ENCODE measurements around the gene IL16. TPM values are rescaled to one million over a fixed set of nuclear protein-coding genes. Genes with fewer than 3 reads are reported as not detected.

Gene IL16
- polyA plus RNA-seq, 1 donor (not counting 4 experiments of a cell fraction or from before 2014, with no cell fraction given), result not detected

GRCh38 chr15:81265256-81265943 is 68.7 kb downstream of the IL16 start:
- FAIRE-seq, result no peak
- DNase-seq (ENCODE audit: low read depth, low spot score), result no peak
- H3K4me1 ChIP-seq (ENCODE audit: control insufficient read depth, extremely low read depth, insufficient read depth, low read length), result peaks cover 6% of the 10 kb centered on the region
- H3K4me3 ChIP-seq (ENCODE audit: control insufficient read depth in 2 of 3, extremely low read depth in 1 of 3, insufficient read depth in 2 of 3, low read depth in 1 of 3, low read length in 3 of 3), result no peak overlapping the region
- H2AFZ ChIP-seq (ENCODE audit: control insufficient read depth, low read length), result no peak overlapping the region
- peak overlapping the region; percentile 66 for H3K4me2 ChIP-seq (ENCODE audit: control insufficient read depth, extremely low read depth, insufficient read depth, low read depth, low read length)
- no peak overlapping the region for H3K27ac ChIP-seq (ENCODE audit: control insufficient read depth, insufficient read depth, low read length)
- H4K20me1 ChIP-seq (ENCODE audit: control insufficient read depth, extremely low read depth, insufficient read depth, low read length), result no peaks in the 10 kb centered on the region
- no peak overlapping the region for H3K9ac ChIP-seq (ENCODE audit: control insufficient read depth, extremely low read depth, insufficient read depth, low read length)
- no peaks in the 10 kb centered on the region for H3K79me2 ChIP-seq (ENCODE audit: control insufficient read depth, insufficient read depth, low read length)
- H3K27me3 ChIP-seq (ENCODE audit: control insufficient read depth, extremely low read depth, insufficient read depth, low read length), result peaks cover 3% of the 10 kb centered on the region
- TF ChIP-seq EZH2 (IDR thresholded peaks at IDR 0.05; ENCODE audit: low read length) (no peak), CTCF (optimal IDR thresholded peaks at IDR 0.05 in 1 of 3, IDR thresholded peaks at IDR 0.05 in 1 of 3, conservative IDR thresholded peaks at IDR 0.05 in 1 of 3; ENCODE audit: extremely low read depth in 1 of 3, insufficient read depth in 2 of 3, low read length in 3 of 3) (no peak)
- dilution Hi-C loops (cut with MboI; ENCODE audit: extremely low pct_ligation_motif_present, low sequenced_read_pairs), result no loop called here
- H3K36me3 ChIP-seq (ENCODE audit: control insufficient read depth in 2 of 2, extremely low read depth in 1 of 2, insufficient read depth in 2 of 2, low read length in 2 of 2), result no peaks in the 10 kb centered on the region
- no peaks in the 10 kb centered on the region for H3K9me3 ChIP-seq (ENCODE audit: control insufficient read depth, low read depth, low read length)
- no peaks in the 10 kb centered on the region for H3K9me1 ChIP-seq (ENCODE audit: control insufficient read depth, extremely low read depth, insufficient read depth, low read length)

DNA sequence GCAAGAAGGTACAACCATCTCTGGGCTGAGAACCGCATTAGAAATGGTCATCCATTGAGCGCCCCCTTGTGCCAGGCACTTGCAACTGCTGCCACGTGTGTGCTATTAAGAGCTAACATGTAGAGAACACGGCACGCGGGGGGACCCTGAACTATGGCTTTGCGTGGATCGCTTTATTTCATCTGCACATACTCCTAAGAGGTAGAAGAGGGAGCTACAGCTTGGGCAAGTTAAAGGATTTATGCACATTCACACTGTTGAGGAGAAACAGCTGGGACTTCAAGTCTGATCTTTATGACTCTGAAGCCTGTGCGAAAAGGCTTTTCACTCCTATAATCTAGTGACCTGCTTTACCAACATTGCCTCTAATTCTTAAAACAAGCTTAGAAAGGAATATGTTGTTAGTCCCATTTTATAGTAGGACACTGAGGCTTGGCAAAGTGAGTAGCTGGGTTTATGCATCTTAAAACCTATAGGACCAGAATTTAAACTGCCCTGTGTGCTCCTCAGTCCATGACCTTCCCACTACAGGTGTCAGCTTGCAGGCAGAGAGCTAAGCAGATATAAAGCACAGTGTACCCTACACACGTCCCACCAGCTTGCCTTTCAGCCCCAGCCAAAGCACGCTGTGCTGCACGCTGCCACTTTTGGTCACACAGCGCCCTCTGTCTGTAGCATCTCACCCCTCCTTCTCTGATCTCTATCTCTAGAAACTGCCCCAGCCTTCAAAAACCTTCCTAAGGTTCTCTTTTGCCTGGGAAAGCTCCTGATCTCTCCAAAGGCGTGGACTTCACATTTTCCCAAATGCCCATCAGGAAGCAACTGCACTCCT is 69.5 kb downstream of the IL16 start:
- peak overlapping the region; percentile 66 for H3K4me2 ChIP-seq (ENCODE audit: control insufficient read depth, extremely low read depth, insufficient read depth, low read depth, low read length)
- peaks cover 6% of the 10 kb centered on the region for H3K4me1 ChIP-seq (ENCODE audit: control insufficient read depth, extremely low read depth, insufficient read depth, low read length)
- no peaks in the 10 kb centered on the region for H3K9me3 ChIP-seq (ENCODE audit: control insufficient read depth, low read depth, low read length)
- no peaks in the 10 kb centered on the region for H3K79me2 ChIP-seq (ENCODE audit: control insufficient read depth, insufficient read depth, low read length)
- peak overlapping the region; percentile 23 for H3K9ac ChIP-seq (ENCODE audit: control insufficient read depth, extremely low read depth, insufficient read depth, low read length)
- no peaks in the 10 kb centered on the region for H3K9me1 ChIP-seq (ENCODE audit: control insufficient read depth, extremely low read depth, insufficient read depth, low read length)
- TF ChIP-seq EZH2 (IDR thresholded peaks at IDR 0.05; ENCODE audit: low read length) (no peak), CTCF (optimal IDR thresholded peaks at IDR 0.05 in 1 of 3, IDR thresholded peaks at IDR 0.05 in 1 of 3, conservative IDR thresholded peaks at IDR 0.05 in 1 of 3; ENCODE audit: extremely low read depth in 1 of 3, insufficient read depth in 2 of 3, low read length in 3 of 3) (peak; percentile 89 to 99 (median 97))
- peak overlapping the region; percentile 40 for H2AFZ ChIP-seq (ENCODE audit: control insufficient read depth, low read length)
- no peaks in the 10 kb centered on the region for H3K36me3 ChIP-seq (ENCODE audit: control insufficient read depth in 2 of 2, extremely low read depth in 1 of 2, insufficient read depth in 2 of 2, low read length in 2 of 2)
- peak; percentile 40 for DNase-seq (ENCODE audit: low read depth, low spot score)
- H3K4me3 ChIP-seq (ENCODE audit: control insufficient read depth in 2 of 3, extremely low read depth in 1 of 3, insufficient read depth in 2 of 3, low read depth in 1 of 3, low read length in 3 of 3), result peak overlapping the region in 1 of 3 experiments; percentile 11
- peak; percentile 85 for FAIRE-seq
- no peaks in the 10 kb centered on the region for H4K20me1 ChIP-seq (ENCODE audit: control insufficient read depth, extremely low read depth, insufficient read depth, low read length)
- H3K27ac ChIP-seq (ENCODE audit: control insufficient read depth, insufficient read depth, low read length), result no peak overlapping the region
- peaks cover 3% of the 10 kb centered on the region for H3K27me3 ChIP-seq (ENCODE audit: control insufficient read depth, extremely low read depth, insufficient read depth, low read length)
- dilution Hi-C loops (cut with MboI; ENCODE audit: extremely low pct_ligation_motif_present, low sequenced_read_pairs), result no loop called here

All from keratinocyte (primary cell).